H1 (cell line): Measurements from ENCODE around the gene CHST11. TPM values are rescaled to one million over a fixed set of nuclear protein-coding genes. Genes with fewer than 3 reads are reported as not detected.
A peak's percentile ranks its signal among the peaks of the same experiment; 100 is the strongest.

Experiments used
- CTCF ChIA-PET: fragments of 300-600 bp; sonication (Branson Sonifier 250); formaldehyde crosslinking; loops from one replicate; lab custom pipeline; 2021; ENCODE audit not compliant: partially characterized antibody; lab: Charles Lee
- POLR2A ChIA-PET: fragments of 300-600 bp; sonication (Branson Sonifier 250); formaldehyde crosslinking; loops from one replicate; lab custom pipeline; 2021; ENCODE audit warnings: inconsistent platforms; ENCODE audit not compliant: partially characterized antibody; lab: Charles Lee
- DNase-seq, 2 experiments: peaks; one replicate each; pipeline versions ENCODE4 v3.0.0 to v3.0.0-alpha.2; 2010 to 2022; ENCODE audit warnings: low spot score in 2 of 2, low read depth in 1 of 2, mixed read lengths in 1 of 2
- FAIRE-seq: peaks from 2 replicates; lab custom pipeline; 2011; peaks lifted over from hg19 to GRCh38; lab: Jason Lieb, UNC
- H2AFZ ChIP-seq: 2 replicates; pipeline ENCODE4 v1.8.1; 2012; ENCODE audit warnings: low read length, inconsistent platforms
- H2AK5ac ChIP-seq: 2 replicates; pipeline ENCODE4 v1.6.1; 2013; ENCODE audit warnings: low read depth, low read length
- H2BK120ac ChIP-seq: replicated peaks from 2 replicates; pipeline ENCODE3; 2013; ENCODE audit warnings: low read depth, low read length, inconsistent platforms
- H2BK12ac ChIP-seq: 2 replicates; pipeline ENCODE4 v1.6.1; 2013; ENCODE audit warnings: low read depth, low read length
- H2BK15ac ChIP-seq: 2 replicates; pipeline ENCODE4 v1.6.1; 2013; ENCODE audit warnings: low read length
- H2BK20ac ChIP-seq: 2 replicates; pipeline ENCODE4 v1.6.1; 2013; ENCODE audit warnings: low read length
- H2BK5ac ChIP-seq: 2 replicates; pipeline ENCODE4 v1.6.1; 2013; ENCODE audit warnings: low read depth, low read length
- H3K14ac ChIP-seq: 2 replicates; pipeline ENCODE4 v1.6.1; 2013; ENCODE audit warnings: inconsistent platforms; ENCODE audit not compliant: insufficient read length
- H3K18ac ChIP-seq: 2 replicates; pipeline ENCODE4 v1.6.1; 2013; ENCODE audit warnings: low read length; ENCODE audit errors: extremely low read depth
- H3K23ac ChIP-seq: 2 replicates; pipeline ENCODE4 v1.6.1; 2013; ENCODE audit warnings: inconsistent platforms; ENCODE audit not compliant: insufficient read length
- H3K23me2 ChIP-seq: 2 replicates; pipeline ENCODE4 v1.6.1; 2013; ENCODE audit warnings: low read depth, low read length
- H3K27ac ChIP-seq: 2 replicates; pipeline ENCODE4 v1.6.1; 2011; ENCODE audit warnings: low read depth, low read length, inconsistent platforms
- H3K27me3 ChIP-seq, 4 experiments: replicated peaks in 1 of 4; 1 replicate in 1 of 4; 2 replicates in 3 of 4; pipeline versions ENCODE4 v1.6.1 to v1.8.1; 2011 to 2013; ENCODE audit warnings: low read length in 3 of 4, mild to moderate bottlenecking in 3 of 4, inconsistent platforms in 2 of 4, mixed read lengths in 2 of 4, moderate library complexity in 1 of 4; ENCODE audit not compliant: control insufficient read depth in 3 of 4, insufficient read depth in 3 of 4; ENCODE audit errors: extremely low read depth in 1 of 4
- H3K36me3 ChIP-seq, 4 experiments: 2 replicates each; pipeline versions ENCODE4 v1.6.1 to v1.8.1; 2011 to 2013; ENCODE audit warnings: mild to moderate bottlenecking in 4 of 4, low read length in 3 of 4, moderate library complexity in 2 of 4, control low read depth in 1 of 4, inconsistent platforms in 1 of 4; ENCODE audit not compliant: insufficient read depth in 4 of 4, control insufficient read depth in 2 of 4
- H3K4ac ChIP-seq: replicated peaks from 2 replicates; pipeline ENCODE3; 2013; ENCODE audit warnings: low read length, low read depth, mixed read lengths, inconsistent platforms; ENCODE audit not compliant: insufficient read length
- H3K4me1 ChIP-seq, 4 experiments: replicated peaks in 1 of 4; 1 replicate in 1 of 4; 2 replicates in 3 of 4; pipeline versions ENCODE4 v1.6.1 to v1.8.1; 2011 to 2013; ENCODE audit warnings: low read length in 3 of 4, inconsistent platforms in 2 of 4, mixed read lengths in 1 of 4; ENCODE audit not compliant: insufficient read depth in 4 of 4, control insufficient read depth in 3 of 4
- H3K4me2 ChIP-seq, 2 experiments: 2 replicates each; pipeline versions ENCODE4 v1.6.1 to v1.8.1; 2011 to 2013; ENCODE audit warnings: low read depth in 2 of 2, low read length in 2 of 2, control low read depth in 1 of 2, inconsistent platforms in 1 of 2, mild to moderate bottlenecking in 1 of 2; ENCODE audit not compliant: insufficient read depth in 1 of 2
- H3K4me3 ChIP-seq, 4 experiments: fragments of 200-600, 300-600 bp in 1 of 4; sonication (generic), shearing (Covaris generic), sonication (Bioruptor Twin) in 1 of 4; 2 replicates each; pipeline versions ENCODE4 v1.5.1 to v1.8.1; 2011 to 2016; ENCODE audit warnings: low read length in 4 of 4, low read depth in 3 of 4, control low read depth in 2 of 4, inconsistent platforms in 2 of 4, mild to moderate bottlenecking in 2 of 4, mixed read lengths in 1 of 4, moderate library complexity in 1 of 4; ENCODE audit not compliant: insufficient read depth in 2 of 4; ENCODE audit errors: extremely low read depth in 1 of 4
- H3K56ac ChIP-seq: replicated peaks from 2 replicates; pipeline ENCODE3; 2013; ENCODE audit warnings: low read depth, mild to moderate bottlenecking, mixed read lengths, low read length, inconsistent platforms; ENCODE audit not compliant: insufficient read length
- H3K79me1 ChIP-seq: 2 replicates; pipeline ENCODE4 v1.6.1; 2013; ENCODE audit warnings: low read depth, low read length, control low read depth
- H3K79me2 ChIP-seq, 2 experiments: 2 replicates each; pipeline versions ENCODE4 v1.6.1 to v1.8.1; 2012 to 2013; ENCODE audit warnings: low read length in 2 of 2, mild to moderate bottlenecking in 2 of 2, inconsistent platforms in 1 of 2; ENCODE audit not compliant: insufficient read depth in 2 of 2, control insufficient read depth in 1 of 2
- H3K9ac ChIP-seq, 4 experiments: replicated peaks in 1 of 4; 1 replicate in 1 of 4; 2 replicates in 3 of 4; pipeline versions ENCODE4 v1.6.1 to v1.8.1; 2011 to 2013; ENCODE audit warnings: low read depth in 3 of 4, low read length in 3 of 4, control low read depth in 2 of 4, mild to moderate bottlenecking in 2 of 4, moderate library complexity in 2 of 4, inconsistent platforms in 1 of 4; ENCODE audit errors: extremely low read depth in 1 of 4
- H3K9me3 ChIP-seq, 2 experiments: 2 replicates each; pipeline versions ENCODE4 v1.6.1 to v1.8.1; 2012 to 2013; ENCODE audit warnings: mild to moderate bottlenecking in 2 of 2, moderate library complexity in 2 of 2, control low read depth in 1 of 2, inconsistent platforms in 1 of 2, low read depth in 1 of 2, low read length in 1 of 2, mixed read lengths in 1 of 2; ENCODE audit not compliant: insufficient read depth in 2 of 2
- H4K20me1 ChIP-seq, 2 experiments: replicated peaks in 1 of 2; 2 replicates each; pipeline versions ENCODE3 to v1.8.1; 2011 to 2013; ENCODE audit warnings: inconsistent platforms in 2 of 2, low read length in 2 of 2, mild to moderate bottlenecking in 1 of 2; ENCODE audit not compliant: insufficient read depth in 2 of 2, control insufficient read depth in 1 of 2
- H4K5ac ChIP-seq: 2 replicates; pipeline ENCODE4 v1.6.1; 2013; ENCODE audit warnings: low read length, low read depth, mixed read lengths, inconsistent platforms; ENCODE audit not compliant: insufficient read length
- H4K8ac ChIP-seq: 2 replicates; pipeline ENCODE4 v1.8.0; 2013; ENCODE audit warnings: mild to moderate bottlenecking, moderate library complexity, low read length, inconsistent platforms; ENCODE audit not compliant: insufficient read depth; ENCODE audit errors: extremely low read depth
- H4K91ac ChIP-seq: replicated peaks from 2 replicates; pipeline ENCODE3; 2013; ENCODE audit warnings: low read length, mixed read lengths, inconsistent platforms; ENCODE audit not compliant: insufficient read length
- CHD2 ChIP-seq: IDR thresholded peaks from 2 replicates; pipeline ENCODE4 v1.6.1; 2012; ENCODE audit warnings: low read length, improper control_type of control experiment
- CREB1 ChIP-seq: IDR thresholded peaks from 2 replicates; pipeline ENCODE4 v1.6.1; 2012; ENCODE audit warnings: inconsistent platforms
- FOSL1 ChIP-seq: IDR thresholded peaks from 2 replicates; pipeline ENCODE4 v1.6.1; 2011; ENCODE audit warnings: mild to moderate bottlenecking, low read depth, low read length, moderate library complexity; ENCODE audit not compliant: insufficient read depth
- SIN3A ChIP-seq, 2 experiments: IDR thresholded peaks in 1 of 2; conservative IDR thresholded peaks in 1 of 2; 2 replicates each; pipeline ENCODE4 v1.6.1; 2011 to 2012; ENCODE audit warnings: low read length in 2 of 2, improper control_type of control experiment in 1 of 2, low read depth in 1 of 2, mild to moderate bottlenecking in 1 of 2
- TCF12 ChIP-seq: IDR thresholded peaks from 2 replicates; pipeline ENCODE4 v1.6.1; 2011; ENCODE audit warnings: low read depth, mild to moderate bottlenecking, low read length
- YY1 ChIP-seq: IDR thresholded peaks from 2 replicates; pipeline ENCODE4 v1.6.1; 2011; ENCODE audit warnings: low read depth, mild to moderate bottlenecking, low read length
- WGBS, 2 experiments: shearing (Covaris generic) in 1 of 2; methylation state at CpG; one replicate each; pipeline versions ENCODE4 v1.1.6 to v1.1.7; 2013 to 2015; ENCODE audit warnings: low lambda C conversion rate in 2 of 2, mixed read lengths in 2 of 2, inconsistent platforms in 1 of 2, low coverage in 1 of 2, missing lambda C conversion rate in 1 of 2; ENCODE audit not compliant: insufficient replicate concordance in 2 of 2, insufficient coverage in 1 of 2, insufficient read length in 1 of 2; ENCODE audit errors: extremely low coverage in 1 of 2, missing lambda C conversion rate in 1 of 2; 5-methylcytosine and 5-hydroxymethylcytosine counted together
- polyA plus RNA-seq, 7 experiments: library from polyadenylated mRNA; depleted of rRNA in 3 of 7; stranded (reverse) in 5 of 7; unstranded in 2 of 7; fragments of >200 nt in 5 of 7; fragments of 200-250 nt in 2 of 7; gene quantifications; 1 replicate in 5 of 7; 2 replicates in 1 of 7; 4 replicates in 1 of 7; pipeline versions ENCODE4 v1.2.1 to v1.2.3, GENCODE V29; 2011 to 2013; ENCODE audit warnings: missing spikeins in 2 of 7, mixed read lengths in 2 of 7
- total RNA-seq: library from RNA; stranded (reverse); fragmentation: NEBNext Ultra II Directional; extraction: Animal tissue kit (Norgen Biotek cat#: 25700); gene quantifications from 2 replicates; pipeline ENCODE4 v1.2.1, GENCODE V29; 2021
- TF ChIP-seq, protein P1 (sequence below): IDR thresholded peaks from 2 replicates; pipeline ENCODE4 v1.6.1; 2012; ENCODE audit warnings: low read length, inconsistent platforms

The CHST11 gene
- total and polyA plus RNA-seq, 2 of the 8 experiments (the other 6 are each of a cell fraction or from before 2014, with no cell fraction given): 14.4 to 20.8 TPM

DNA sequence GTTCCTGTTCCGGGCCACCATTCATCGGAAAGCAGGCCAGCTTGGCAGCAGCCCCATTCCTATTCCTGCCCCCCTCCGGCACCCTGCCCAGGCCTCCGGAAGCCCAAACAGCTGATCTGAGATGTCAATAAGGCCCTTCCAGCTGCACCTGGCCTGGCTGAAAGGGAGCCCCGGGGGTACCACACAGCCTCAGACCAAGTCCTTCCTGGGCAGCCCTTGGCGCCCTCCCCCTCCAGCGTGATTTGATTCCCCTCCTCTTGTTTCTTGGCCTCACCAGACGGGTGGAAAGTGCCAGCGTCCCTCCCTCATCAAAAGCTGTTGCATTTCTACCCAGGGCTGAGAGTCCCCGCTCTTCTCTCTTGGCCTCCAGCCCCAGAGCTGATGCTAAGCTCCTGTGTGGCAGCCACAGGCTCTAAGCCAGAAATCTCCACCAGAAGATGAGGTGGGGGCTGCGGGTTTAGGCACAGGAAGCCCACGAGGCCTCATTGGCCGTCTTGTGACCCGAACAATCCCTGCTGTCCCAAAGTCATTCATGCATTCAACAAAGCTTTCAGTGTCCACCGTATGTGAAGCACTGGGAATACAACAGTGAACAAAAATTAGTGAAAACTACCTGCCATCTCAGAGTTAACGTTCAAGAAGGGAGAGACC is 285.9 kb downstream of the CHST11 start:
- no peak overlapping the region for H3K56ac ChIP-seq
- H2BK12ac ChIP-seq: no peak overlapping the region
- H2AK5ac ChIP-seq: no peak overlapping the region
- no peaks in the 10 kb centered on the region for H4K20me1 ChIP-seq
- no peak overlapping the region for H2BK15ac ChIP-seq
- 0 out of 4 replicates have a peak overlapping the region, but pooled peaks of 1 of the 2 experiments have one; percentile 41 for H3K4me2 ChIP-seq
- DNase-seq: no peak
- no peak overlapping the region for H2BK120ac ChIP-seq
- no peaks in the 10 kb centered on the region for H3K36me3 ChIP-seq
- no peak overlapping the region for H3K23ac ChIP-seq
- H3K79me2 ChIP-seq: no peaks in the 10 kb centered on the region
- ChIA-PET CTCF (interaction anchor here (0.6 to 1.8 kb wide), 7 partner anchors 8 to 523 kb away, joined by 3 to 6 read pairs (median 3); no protein-coding TSS in a partner anchor), POLR2A (no interaction called here)
- FAIRE-seq: no peak
- no peak overlapping the region for H2AFZ ChIP-seq
- no peak overlapping the region for H3K14ac ChIP-seq
- TF ChIP-seq CHD2: no peak
- TF ChIP-seq FOSL1: no peak
- TF ChIP-seq, protein P1, sequence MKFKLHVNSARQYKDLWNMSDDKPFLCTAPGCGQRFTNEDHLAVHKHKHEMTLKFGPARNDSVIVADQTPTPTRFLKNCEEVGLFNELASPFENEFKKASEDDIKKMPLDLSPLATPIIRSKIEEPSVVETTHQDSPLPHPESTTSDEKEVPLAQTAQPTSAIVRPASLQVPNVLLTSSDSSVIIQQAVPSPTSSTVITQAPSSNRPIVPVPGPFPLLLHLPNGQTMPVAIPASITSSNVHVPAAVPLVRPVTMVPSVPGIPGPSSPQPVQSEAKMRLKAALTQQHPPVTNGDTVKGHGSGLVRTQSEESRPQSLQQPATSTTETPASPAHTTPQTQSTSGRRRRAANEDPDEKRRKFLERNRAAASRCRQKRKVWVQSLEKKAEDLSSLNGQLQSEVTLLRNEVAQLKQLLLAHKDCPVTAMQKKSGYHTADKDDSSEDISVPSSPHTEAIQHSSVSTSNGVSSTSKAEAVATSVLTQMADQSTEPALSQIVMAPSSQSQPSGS: no peak
- TF ChIP-seq CREB1: no peak
- peak; percentile 60 to 79; a peak in 2 of 4 replicates for TF ChIP-seq SIN3A (conservative IDR thresholded peaks at IDR 0.05 in 1 of 2, IDR thresholded peaks at IDR 0.05 in 1 of 2; ENCODE audit: low read depth in 1 of 2, low read length in 2 of 2)
- 0 out of 2 replicates have a peak, but pooled peaks have one; percentile 46 for TF ChIP-seq TCF12
- 0 out of 2 replicates have a peak, but pooled peaks have one; percentile 13 for TF ChIP-seq YY1
- H4K8ac ChIP-seq: no peak overlapping the region
- no peak overlapping the region for H3K27ac ChIP-seq
- H4K91ac ChIP-seq: no peak overlapping the region
- peaks cover 3 to 12% (median 6%) of the 10 kb centered on the region in 4 experiments; a peak in 6 of 7 replicates for H3K4me1 ChIP-seq
- no peaks in the 10 kb centered on the region for H3K9me3 ChIP-seq
- no peak overlapping the region for H2BK5ac ChIP-seq
- no peak overlapping the region for H3K4ac ChIP-seq
- 0 out of 2 replicates have a peak overlapping the region, but pooled peaks have one; percentile 9 for H2BK20ac ChIP-seq
- no peaks in the 10 kb centered on the region for H3K79me1 ChIP-seq
- H3K9ac ChIP-seq: no peak overlapping the region
- H3K4me3 ChIP-seq: no peak overlapping the region
- H4K5ac ChIP-seq: no peak overlapping the region
- H3K23me2 ChIP-seq: no peaks in the 10 kb centered on the region
- no peak overlapping the region for H3K18ac ChIP-seq
- 73% methylated on average over 16 of the region's 16 CpGs; no CpG with 5 or more reads in 1 of the 2 experiments for WGBS, 2 experiments
- H3K27me3 ChIP-seq: no peaks in the 10 kb centered on the region
